ENCODE results near the gene DPRX.

DPRX gene

DNA sequence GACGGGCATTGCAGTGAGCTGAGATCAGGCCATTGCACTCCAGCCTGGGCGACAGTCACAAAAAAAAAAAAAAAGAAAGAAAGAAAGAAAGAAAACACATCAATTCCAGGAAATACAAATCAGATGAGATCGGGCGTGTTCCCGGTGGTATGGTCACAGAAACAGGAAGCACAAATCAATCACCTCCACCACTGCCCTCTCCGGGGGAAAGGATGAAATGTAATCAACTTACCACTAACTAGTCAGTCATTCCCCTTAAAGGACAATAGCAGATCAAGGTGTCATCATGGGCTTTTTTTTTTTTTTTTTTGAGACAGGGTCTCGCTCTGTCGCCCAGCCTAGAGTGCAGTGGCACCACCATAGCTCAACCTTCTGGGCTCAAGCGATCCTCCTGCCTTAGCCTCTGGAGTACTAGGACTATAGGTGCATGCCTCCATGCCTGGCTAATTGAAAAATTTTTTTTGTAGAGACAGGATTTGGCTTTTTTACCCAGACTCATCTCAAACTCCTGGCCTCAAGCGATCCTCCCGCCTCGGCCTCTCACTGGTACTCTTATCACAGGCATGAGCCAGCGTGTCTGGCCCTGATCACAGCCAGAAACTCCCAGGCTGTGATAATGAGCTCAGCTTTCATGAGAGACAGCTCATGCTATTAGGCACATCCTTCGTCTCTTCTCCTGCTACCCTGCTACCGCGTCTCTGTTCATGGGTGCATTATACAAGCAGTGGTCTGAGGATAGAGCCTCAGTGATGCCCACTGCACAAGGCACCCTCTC lies 6.8 kb upstream of the DPRX start:
- TF ChIP-seq, protein P1, sequence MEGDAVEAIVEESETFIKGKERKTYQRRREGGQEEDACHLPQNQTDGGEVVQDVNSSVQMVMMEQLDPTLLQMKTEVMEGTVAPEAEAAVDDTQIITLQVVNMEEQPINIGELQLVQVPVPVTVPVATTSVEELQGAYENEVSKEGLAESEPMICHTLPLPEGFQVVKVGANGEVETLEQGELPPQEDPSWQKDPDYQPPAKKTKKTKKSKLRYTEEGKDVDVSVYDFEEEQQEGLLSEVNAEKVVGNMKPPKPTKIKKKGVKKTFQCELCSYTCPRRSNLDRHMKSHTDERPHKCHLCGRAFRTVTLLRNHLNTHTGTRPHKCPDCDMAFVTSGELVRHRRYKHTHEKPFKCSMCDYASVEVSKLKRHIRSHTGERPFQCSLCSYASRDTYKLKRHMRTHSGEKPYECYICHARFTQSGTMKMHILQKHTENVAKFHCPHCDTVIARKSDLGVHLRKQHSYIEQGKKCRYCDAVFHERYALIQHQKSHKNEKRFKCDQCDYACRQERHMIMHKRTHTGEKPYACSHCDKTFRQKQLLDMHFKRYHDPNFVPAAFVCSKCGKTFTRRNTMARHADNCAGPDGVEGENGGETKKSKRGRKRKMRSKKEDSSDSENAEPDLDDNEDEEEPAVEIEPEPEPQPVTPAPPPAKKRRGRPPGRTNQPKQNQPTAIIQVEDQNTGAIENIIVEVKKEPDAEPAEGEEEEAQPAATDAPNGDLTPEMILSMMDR (IDR thresholded peaks at IDR 0.05; ENCODE audit: insufficient read depth, low read depth, low read length, missing control alignments) = no peak

DNA sequence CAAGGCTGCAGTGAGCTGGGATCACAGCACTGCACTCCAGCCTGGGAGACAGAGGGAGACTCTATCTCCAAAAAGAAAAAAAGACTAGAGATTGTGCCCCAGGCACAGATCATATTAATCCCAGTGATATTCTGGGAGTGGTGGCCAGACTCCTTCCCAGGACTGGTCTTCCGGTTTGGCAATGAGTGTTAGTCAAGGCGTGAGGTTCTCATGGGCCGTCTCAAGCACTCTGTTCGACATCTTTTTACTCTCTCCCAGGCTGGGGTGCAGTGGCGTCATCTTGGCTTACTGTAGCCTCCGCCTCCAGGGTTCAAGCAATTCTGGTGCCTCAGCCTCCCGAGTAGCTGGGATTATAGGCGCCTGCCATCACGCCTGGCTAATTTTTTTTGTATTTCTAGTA lies 5.3 kb upstream of the DPRX start:
- TF ChIP-seq, protein P1 (IDR thresholded peaks at IDR 0.05; ENCODE audit: insufficient read depth, low read depth, low read length, missing control alignments) = no peak
- no peak for DNase-seq (ENCODE audit: low read depth)
- no peak overlapping the region for H3K4me3 ChIP-seq (ENCODE audit: low read depth, low read length)

More for the DNA sequence above, 6.8 kb upstream of the DPRX start:
- no peak overlapping the region for H3K4me3 ChIP-seq (ENCODE audit: low read depth, low read length)
- DNase-seq (ENCODE audit: low read depth) = no peak

DNA sequence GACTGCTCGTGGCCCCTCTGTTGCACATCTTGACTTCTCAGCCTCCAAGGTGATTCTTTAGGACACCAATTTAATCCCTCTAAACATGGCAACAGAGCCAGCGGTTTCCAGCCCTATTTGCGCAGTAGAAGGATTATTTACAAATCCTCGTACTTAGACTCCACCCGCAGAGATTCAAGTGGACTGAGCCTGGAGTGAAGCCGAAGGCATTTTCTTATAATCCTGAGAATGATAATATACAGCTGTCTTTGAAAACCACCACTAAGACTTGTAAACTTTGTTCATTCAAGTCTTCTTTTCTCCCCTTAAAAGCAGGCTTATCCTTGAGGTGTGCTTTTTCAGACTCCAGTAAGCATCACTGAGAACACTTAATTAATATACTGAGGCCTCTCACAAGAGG lies 4.8 kb upstream of the DPRX start:
- no peak for DNase-seq (ENCODE audit: low read depth)
- TF ChIP-seq, protein P1 (IDR thresholded peaks at IDR 0.05; ENCODE audit: insufficient read depth, low read depth, low read length, missing control alignments) = no peak
- H3K4me3 ChIP-seq (ENCODE audit: low read depth, low read length) = no peak overlapping the region

DNA sequence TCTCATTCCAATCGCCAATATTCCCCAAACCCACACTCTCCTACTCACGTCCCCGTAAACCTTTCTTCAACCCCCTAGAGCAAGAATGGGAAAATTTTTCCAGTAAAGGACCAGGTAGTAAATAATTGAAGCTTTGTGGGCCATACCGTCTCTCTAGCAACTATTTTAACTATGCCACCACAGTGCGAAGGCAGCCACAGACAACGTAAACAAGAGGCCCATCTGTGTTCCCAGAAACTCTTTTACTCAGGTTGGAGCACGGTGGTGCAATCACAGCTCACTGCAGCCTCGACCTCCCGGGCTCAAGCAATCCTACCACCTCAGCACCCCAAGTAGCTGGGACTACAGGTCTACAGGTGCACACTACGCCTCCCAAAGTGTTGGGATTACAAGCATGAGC lies 3.0 kb downstream of the DPRX start:
- DNase-seq (ENCODE audit: low read depth) = no peak
- no peak overlapping the region for H3K4me3 ChIP-seq (ENCODE audit: low read depth, low read length)
- TF ChIP-seq, protein P1 (IDR thresholded peaks at IDR 0.05; ENCODE audit: insufficient read depth, low read depth, low read length, missing control alignments) = no peak

DNA sequence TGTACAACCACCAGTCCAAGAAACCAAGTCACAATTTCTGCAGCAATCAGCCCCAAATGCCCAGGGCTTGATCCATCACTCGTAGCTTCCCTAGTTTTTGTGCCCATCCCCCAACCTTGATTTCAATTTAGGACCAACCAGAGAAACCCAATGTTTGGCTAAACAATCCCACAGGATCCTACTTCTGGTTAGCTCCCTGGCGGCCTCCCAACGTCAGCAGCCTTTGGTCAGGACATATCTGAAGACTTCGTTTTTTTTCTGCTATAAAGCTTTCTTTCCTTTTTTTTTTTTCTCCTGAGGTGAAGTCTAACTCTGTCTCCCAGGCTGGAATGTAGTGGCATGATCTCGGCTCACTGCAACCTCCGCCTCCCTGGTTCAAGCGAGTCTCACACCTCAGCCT lies 7.7 kb downstream of the DPRX start:
- TF ChIP-seq, protein P1 (IDR thresholded peaks at IDR 0.05; ENCODE audit: insufficient read depth, low read depth, low read length, missing control alignments) = no peak
- no peak for DNase-seq (ENCODE audit: low read depth)
- H3K4me3 ChIP-seq (ENCODE audit: low read depth, low read length) = no peak overlapping the region

DNA sequence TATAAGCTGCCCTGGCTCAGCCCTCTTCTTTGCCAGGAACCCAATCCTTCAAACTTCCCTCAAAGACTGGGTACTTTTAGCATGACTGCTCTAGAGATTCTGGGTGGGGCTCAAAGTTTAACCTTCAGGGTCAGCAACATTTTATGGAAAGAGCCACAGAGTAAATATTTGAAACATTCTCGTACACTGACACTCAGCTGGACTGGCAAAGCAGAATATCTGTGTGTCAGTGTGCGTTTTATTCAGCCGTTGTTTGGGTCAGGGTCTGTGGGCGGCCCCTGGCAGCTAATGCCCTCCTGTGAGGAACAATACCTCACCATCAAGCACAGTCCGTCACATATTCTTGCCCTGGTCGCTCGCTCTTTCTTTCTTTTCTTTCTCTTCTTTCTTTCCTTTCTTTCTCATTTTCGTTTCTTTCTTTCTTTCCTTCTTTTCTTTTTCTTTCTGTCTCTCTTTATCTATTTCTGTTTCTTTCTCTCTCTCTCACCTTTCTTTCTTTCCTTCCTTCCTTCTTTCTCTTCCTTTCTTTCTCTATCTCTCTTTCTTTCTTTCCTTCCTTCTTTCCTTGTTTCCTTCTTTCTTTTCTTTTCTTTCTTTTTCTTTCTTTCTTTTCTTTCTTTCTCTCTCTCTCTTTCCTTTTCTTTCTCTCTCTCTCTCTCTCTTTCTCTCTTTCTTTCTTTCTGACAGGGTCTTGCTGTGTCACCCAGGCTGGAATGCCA lies 10.7 kb downstream of the DPRX start:
- no peak for DNase-seq (ENCODE audit: low read depth)
- no peak overlapping the region for H3K4me3 ChIP-seq (ENCODE audit: low read depth, low read length)
- TF ChIP-seq, protein P1 (IDR thresholded peaks at IDR 0.05; ENCODE audit: insufficient read depth, low read depth, low read length, missing control alignments) = no peak
